GM12878 (cell line): Measurements from ENCODE around the gene APH1B. TPM values are rescaled to one million over a fixed set of nuclear protein-coding genes. Genes with fewer than 3 reads are reported as not detected.

Source experiments
- ATAC-seq: fragments of 200-7000 bp; cut with Tn5 transposase; 3 replicates; pipeline ENCODE4 v1.9.1; 2020; ENCODE audit warnings: mild to moderate bottlenecking, moderate library complexity
- BruUV-seq: library from RNA; stranded (reverse); fragments of 400-500 nt; replicated peaks from 2 replicates; lab custom pipeline; 2021; lab: Mats Ljungman, UMichigan
- CTCF ChIA-PET: fragments of 300-600 bp; sonication (Branson Sonifier 250); formaldehyde crosslinking; extraction: SDS; loops from one replicate; lab custom pipeline; 2021; ENCODE audit warnings: inconsistent platforms; lab: Yijun Ruan, JAX
- POLR2A ChIA-PET: fragments of 350-600 bp; formaldehyde crosslinking; extraction: SDS; loops from one replicate; lab custom pipeline; 2021; ENCODE audit warnings: inconsistent platforms; lab: Charles Lee
- RAD21 ChIA-PET: fragments of 300-600 bp; sonication (Branson Sonifier 250); formaldehyde crosslinking; loops from one replicate; lab custom pipeline; 2023; ENCODE audit warnings: antibody characterized with exemption; ENCODE audit not compliant: unreplicated experiment; lab: Charles Lee
- SMC1A ChIA-PET: fragments of 300-600 bp; sonication (Branson Sonifier 250); formaldehyde crosslinking; loops from one replicate; lab custom pipeline; 2023; ENCODE audit not compliant: unreplicated experiment, uncharacterized antibody; lab: Charles Lee
- DNase-seq: peaks from one replicate; pipeline ENCODE4 v3.0.0-alpha.2; 2011; ENCODE audit warnings: low read depth, low spot score
- FAIRE-seq: peaks from 3 replicates; lab custom pipeline; 2011; peaks lifted over from hg19 to GRCh38; lab: Jason Lieb, UNC
- H2AFZ ChIP-seq: 2 replicates; pipeline ENCODE4 v1.6.0; 2011; ENCODE audit warnings: low read depth, low read length, control low read depth; ENCODE audit not compliant: control insufficient read depth
- H3K27ac ChIP-seq: 2 replicates; pipeline ENCODE4 v1.5.1; 2011; ENCODE audit warnings: control low read depth; ENCODE audit not compliant: control insufficient read depth, insufficient read depth
- H3K27me3 ChIP-seq, 2 experiments: replicated peaks in 1 of 2; 2 replicates each; pipeline versions ENCODE4 v1.6.0 to v1.6.1; 2011; ENCODE audit warnings: low read length in 1 of 2; ENCODE audit not compliant: control insufficient read depth in 2 of 2, insufficient read depth in 2 of 2
- H3K36me3 ChIP-seq, 2 experiments: 2 replicates each; pipeline ENCODE4 v1.5.1; 2011; ENCODE audit warnings: low read length in 1 of 2; ENCODE audit not compliant: control insufficient read depth in 2 of 2, insufficient read depth in 2 of 2
- H3K4me1 ChIP-seq: 2 replicates; pipeline ENCODE4 v1.6.1; 2011; ENCODE audit warnings: mild to moderate bottlenecking, low read length, moderate library complexity, mixed read lengths; ENCODE audit not compliant: control insufficient read depth, insufficient read depth
- H3K4me2 ChIP-seq: 2 replicates; pipeline ENCODE4 v1.6.0; 2011; ENCODE audit warnings: control low read depth; ENCODE audit not compliant: control insufficient read depth, insufficient read depth
- H3K4me3 ChIP-seq: fragments of 200-600 bp; sonication (generic); 2 replicates; pipeline ENCODE4 v1.5.1; 2016
- H3K79me2 ChIP-seq: 2 replicates; pipeline ENCODE4 v1.6.0; 2011; ENCODE audit warnings: low read length; ENCODE audit not compliant: control insufficient read depth, insufficient read depth
- H3K9ac ChIP-seq: 2 replicates; pipeline ENCODE4 v1.8.0; 2011; ENCODE audit warnings: low read length, control low read depth, mixed read lengths; ENCODE audit not compliant: control insufficient read depth, insufficient read depth
- H3K9me3 ChIP-seq: replicated peaks from 3 replicates; pipeline ENCODE4 v1.5.1; 2011; ENCODE audit warnings: mild to moderate bottlenecking, low read length; ENCODE audit not compliant: control insufficient read depth, insufficient read depth
- H4K20me1 ChIP-seq: 2 replicates; pipeline ENCODE4 v1.6.0; 2011; ENCODE audit not compliant: control insufficient read depth, insufficient read depth
- ATF3 ChIP-seq: IDR thresholded peaks from 2 replicates; pipeline ENCODE4 v1.6.1; 2011; ENCODE audit warnings: low read depth, mild to moderate bottlenecking, low read length, moderate library complexity, borderline replicate concordance; ENCODE audit errors: extremely low read depth
- ETV6 ChIP-seq, 2 experiments: fragments of 450-650 bp in 1 of 2; IDR thresholded peaks in 1 of 2; conservative IDR thresholded peaks in 1 of 2; 2 replicates each; pipeline ENCODE4 v1.6.1; 2014; ENCODE audit warnings: antibody characterized with exemption in 1 of 2, borderline replicate concordance in 1 of 2, low read depth in 1 of 2, mild to moderate bottlenecking in 1 of 2, moderate library complexity in 1 of 2
- MAX ChIP-seq: IDR thresholded peaks from 2 replicates; pipeline ENCODE4 v1.6.1; 2012; ENCODE audit warnings: low read depth, low read length, improper control_type of control experiment
- MTA3 ChIP-seq: IDR thresholded peaks from 2 replicates; pipeline ENCODE4 v1.6.1; 2012; ENCODE audit warnings: low read length, inconsistent platforms, borderline replicate concordance
- NR2C2 ChIP-seq: IDR thresholded peaks from 2 replicates; pipeline ENCODE4 v1.6.1; 2011; ENCODE audit warnings: borderline replicate concordance, low read depth; ENCODE audit not compliant: control insufficient read depth, insufficient read length
- PKNOX1 ChIP-seq: fragments of 450-650 bp; IDR thresholded peaks from 2 replicates; pipeline ENCODE4 v1.6.1; 2016; ENCODE audit warnings: mild to moderate bottlenecking
- POLR2A ChIP-seq: IDR thresholded peaks from 2 replicates; pipeline ENCODE4 v1.6.1; 2011; ENCODE audit warnings: low read depth, mild to moderate bottlenecking, low read length
- PRDM15 ChIP-seq: fragments of 450-650 bp; formaldehyde crosslinking; IDR thresholded peaks from 2 replicates; pipeline ENCODE4 v1.4.0; 2020; ENCODE audit warnings: mild to moderate bottlenecking, moderate library complexity
- SIX5 ChIP-seq: IDR thresholded peaks from 2 replicates; pipeline ENCODE4 v1.6.1; 2011; ENCODE audit warnings: mild to moderate bottlenecking, low read depth, low read length, moderate library complexity; ENCODE audit not compliant: severe bottlenecking
- STAT3 ChIP-seq: IDR thresholded peaks from 2 replicates; pipeline ENCODE4 v1.6.1; 2011; ENCODE audit warnings: low read depth, low read length, improper control_type of control experiment
- YY1 ChIP-seq: IDR thresholded peaks from 2 replicates; pipeline ENCODE4 v1.6.1; 2011; ENCODE audit warnings: low read depth, mild to moderate bottlenecking, low read length
- ZBTB40 ChIP-seq: fragments of 450-650 bp; IDR thresholded peaks from 2 replicates; pipeline ENCODE4 v1.6.1; 2016; ENCODE audit warnings: mild to moderate bottlenecking, moderate library complexity, borderline replicate concordance
- ZSCAN29 ChIP-seq: fragments of 450-650 bp; IDR thresholded peaks from 2 replicates; pipeline ENCODE4 v1.6.1; 2017; ENCODE audit warnings: mild to moderate bottlenecking, moderate library complexity
- WGBS: methylation state at CpG from one replicate; pipeline ENCODE4 v1.1.6; 2016; ENCODE audit warnings: low lambda C conversion rate; ENCODE audit not compliant: insufficient replicate concordance, insufficient coverage; ENCODE audit errors: missing lambda C conversion rate; 5-methylcytosine and 5-hydroxymethylcytosine counted together
- in situ Hi-C: fragments of 300-500 bp; cut with MboI; formaldehyde crosslinking; loops from 9 replicates; pipeline ENCODE4 v1.14.3; 2018; ENCODE audit warnings: mixed read lengths
- intact Hi-C: fragments of 100-400 bp; cut with micrococcal nuclease; formaldehyde crosslinking; loops from one replicate; pipeline ENCODE4 v1.14.2; 2022; ENCODE audit not compliant: unreplicated experiment
- polyA plus RNA-seq, 11 experiments: library from polyadenylated mRNA; depleted of rRNA in 4 of 11; unstranded in 6 of 11; stranded (reverse) in 5 of 11; fragments of >200 nt; fragmentation: Nextera tagmentation in 4 of 11; fragmentation: Illumina TruSeq in 1 of 11; extraction: Ambion mirVana in 4 of 11; extraction: Trizol in 1 of 11; gene quantifications; 1 replicate in 1 of 11; 2 replicates in 10 of 11; pipeline versions ENCODE4 v1.2.1 to v1.2.3, GENCODE V29; 2011 to 2016; ENCODE audit warnings: inconsistent platforms in 2 of 11, missing spikeins in 2 of 11, low read depth in 1 of 11
- total RNA-seq, 4 experiments: library from RNA; depleted of rRNA in 3 of 4; stranded (reverse); fragments of >200 nt in 3 of 4; fragmentation: Illumina TruSeq in 1 of 4; extraction: Trizol in 1 of 4; gene quantifications; 2 replicates each; pipeline versions ENCODE4 v1.2.1 to v1.2.3, GENCODE V29; 2013 to 2021

The APH1B gene
- total and polyA plus RNA-seq, 10 of the 15 experiments (the other 5 are each of a cell fraction or from before 2014, with no cell fraction given), result 5.0 to 20.8 (median 11.1) TPM

- Histone ChIP-seq H3K36me3 (no peaks in the 10 kb centered on the region), H3K27me3 (no peaks in the 10 kb centered on the region), H4K20me1 (no peaks in the 10 kb centered on the region), H3K4me2 (no peak overlapping the region), H3K4me1 (no peaks in the 10 kb centered on the region), H3K4me3 (no peak overlapping the region), H3K9ac (no peak overlapping the region), H3K9me3 (no peaks in the 10 kb centered on the region), H3K79me2 (no peaks in the 10 kb centered on the region), H3K27ac (no peak overlapping the region), H2AFZ (no peak overlapping the region)
- no peak for FAIRE-seq
- CTCF ChIA-PET, result interaction anchor here (0.7 kb wide), 1 partner anchor 31 kb away, joined by 3 read pairs; no protein-coding TSS in a partner anchor
- SMC1A ChIA-PET, result interaction anchor here (1.0 kb wide), 1 partner anchor 51 kb away, joined by 3 read pairs; no protein-coding TSS in a partner anchor
- in situ Hi-C loops, result no loop called here
- ATAC-seq, result no peak
- intact Hi-C loops, result no loop called here
- 56% methylated on average over 3 of the region's 3 CpGs for WGBS
- no peak for DNase-seq
- RAD21 ChIA-PET, result no interaction called here
- BruUV-seq, result no TSS peak
- POLR2A ChIA-PET, result interaction anchor here (1.0 kb wide), 1 partner anchor 31 kb away, joined by 3 read pairs; no protein-coding TSS in a partner anchor
- TF ChIP-seq SIX5, result no peak
- no peak for TF ChIP-seq ZSCAN29
- no peak for TF ChIP-seq ETV6 (conservative IDR thresholded peaks at IDR 0.05 in 1 of 2, IDR thresholded peaks at IDR 0.05 in 1 of 2; ENCODE audit: borderline replicate concordance in 1 of 2, low read depth in 1 of 2)
- no peak for TF ChIP-seq YY1
- TF ChIP-seq PKNOX1, result no peak
- no peak for TF ChIP-seq PRDM15
- no peak for TF ChIP-seq NR2C2
- no peak for TF ChIP-seq STAT3
- TF ChIP-seq ZBTB40, result no peak
- no peak for TF ChIP-seq MTA3
- no peak for TF ChIP-seq MAX
- no peak for TF ChIP-seq POLR2A
- no peak for TF ChIP-seq ATF3
Measured at GRCh38 chr15:63319065-63319464, 41.7 kb downstream of the APH1B start.
